NCI-H1417 treated with DMSO at 0.1 percent for 48 hours (cell line): ENCODE data around the gene RHOBTB1.
"Not testable (repeated sequence)": the region's sequence is repeated elsewhere in the genome, so short reads cannot be mapped to it uniquely, and the experiment has no call there.

Experiments used
- DNase-seq: peaks from one replicate; lab custom pipeline; 2025; lab: John Stamatoyannopoulos, UW

The RHOBTB1 gene

DNA sequence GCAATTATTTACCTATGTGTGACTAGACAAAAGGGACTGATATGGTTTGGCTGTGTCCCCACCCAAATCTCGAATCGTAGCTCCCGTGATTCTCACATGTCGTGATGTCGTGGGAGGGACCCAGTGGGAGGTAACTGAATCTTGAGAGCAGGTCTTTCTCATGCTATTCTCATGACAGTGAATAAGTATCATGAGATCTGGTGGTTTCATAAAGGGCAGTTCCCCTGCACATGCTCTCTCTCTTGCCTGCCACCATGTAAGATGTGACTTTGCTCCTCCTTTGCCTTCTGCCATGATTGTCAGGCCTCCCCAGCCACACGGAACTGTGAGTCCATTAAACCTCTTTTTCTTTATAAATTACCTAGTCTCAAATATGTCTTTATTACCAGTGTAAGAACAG is 37.2 kb downstream of the RHOBTB1 start:
- DNase-seq: not testable (repeated sequence)

DNA sequence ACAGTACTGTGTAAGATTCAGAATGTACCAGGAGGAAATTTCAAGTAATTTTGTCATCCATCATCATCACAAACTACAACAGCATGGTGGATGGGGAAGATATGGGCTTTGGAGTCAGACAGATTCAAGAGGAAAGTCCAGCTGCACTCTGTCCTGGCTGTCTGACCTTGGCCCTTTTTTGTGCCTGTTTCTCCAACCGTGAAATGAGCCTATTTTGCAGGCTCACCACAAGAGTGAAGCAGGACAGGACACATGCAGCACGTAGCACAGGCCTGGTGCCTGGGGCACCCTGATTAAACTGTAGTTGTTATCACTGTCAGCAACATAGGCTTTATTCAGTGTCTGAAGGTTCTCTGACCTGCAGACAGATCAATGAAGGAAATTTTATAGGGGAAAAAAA is 37.6 kb downstream of the RHOBTB1 start:
- no peak for DNase-seq

DNA sequence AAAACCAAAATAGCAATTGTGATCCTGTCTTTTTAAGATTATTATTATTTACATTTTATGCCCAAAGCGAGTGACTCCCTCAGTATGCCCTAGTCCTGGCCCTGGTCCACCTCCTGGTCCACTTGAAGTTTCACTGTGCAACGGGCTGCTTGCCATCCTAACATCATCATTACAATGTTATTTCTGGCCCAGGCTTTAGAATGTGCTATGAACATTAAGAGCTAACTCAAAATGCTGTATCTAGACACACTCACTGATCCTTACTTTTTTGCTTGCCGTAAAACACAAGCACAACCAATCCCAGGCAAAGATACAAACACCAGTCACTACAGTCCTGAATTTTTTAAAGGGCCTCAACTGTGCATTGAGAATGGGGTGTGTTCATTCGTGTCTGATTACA is 38.4 kb downstream of the RHOBTB1 start:
- no peak for DNase-seq

DNA sequence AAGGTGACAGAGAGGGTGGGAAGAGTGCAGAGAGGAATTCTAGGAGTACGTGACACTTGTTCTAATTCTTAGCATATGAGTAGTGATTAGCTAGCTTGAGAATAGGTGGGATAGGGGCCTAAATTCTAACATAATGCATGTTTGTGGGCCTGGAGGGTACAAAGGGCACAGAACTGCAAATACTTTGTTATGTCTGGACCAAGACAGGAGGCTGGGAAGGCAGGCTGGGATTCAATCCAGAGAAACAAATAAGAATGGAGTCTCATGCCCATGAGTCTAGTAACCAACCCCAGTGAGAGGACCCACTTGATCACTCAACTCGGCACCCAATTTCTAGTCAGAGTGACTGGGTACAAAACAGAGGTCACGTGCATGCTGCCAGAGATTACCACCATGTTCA is 40.9 kb downstream of the RHOBTB1 start:
- no peak for DNase-seq

DNA sequence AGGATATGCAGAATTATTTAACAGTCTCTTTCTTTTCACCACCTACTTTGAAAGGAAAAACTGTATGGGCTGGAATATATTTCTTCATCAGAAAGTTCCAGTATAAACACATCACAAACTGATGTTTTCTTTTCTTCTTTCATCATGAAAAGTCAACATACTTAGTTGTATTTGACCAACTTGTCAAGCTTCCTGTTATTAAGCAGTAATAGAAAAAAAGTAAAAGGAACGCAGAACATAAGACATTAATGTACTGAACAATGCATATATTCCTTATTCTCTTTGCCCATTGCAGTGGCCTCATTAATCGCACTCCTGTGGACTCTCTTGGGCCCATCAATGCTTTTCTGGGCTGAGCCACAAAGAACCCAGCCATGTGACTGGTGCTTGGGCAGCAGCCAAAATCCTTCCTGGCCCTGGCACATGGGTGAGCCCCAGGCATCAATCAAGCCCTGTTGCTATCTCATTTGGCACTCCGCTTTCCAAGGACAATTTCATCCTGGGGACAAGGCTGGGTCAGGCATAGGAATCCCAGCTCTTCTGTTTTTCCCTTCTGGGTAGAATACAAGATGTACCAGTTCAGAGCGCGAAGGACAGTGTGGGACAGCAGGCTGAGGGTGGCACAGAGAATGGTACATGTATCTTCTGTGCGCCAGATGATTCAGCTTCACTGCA is 42.3 kb downstream of the RHOBTB1 start:
- no peak for DNase-seq

DNA sequence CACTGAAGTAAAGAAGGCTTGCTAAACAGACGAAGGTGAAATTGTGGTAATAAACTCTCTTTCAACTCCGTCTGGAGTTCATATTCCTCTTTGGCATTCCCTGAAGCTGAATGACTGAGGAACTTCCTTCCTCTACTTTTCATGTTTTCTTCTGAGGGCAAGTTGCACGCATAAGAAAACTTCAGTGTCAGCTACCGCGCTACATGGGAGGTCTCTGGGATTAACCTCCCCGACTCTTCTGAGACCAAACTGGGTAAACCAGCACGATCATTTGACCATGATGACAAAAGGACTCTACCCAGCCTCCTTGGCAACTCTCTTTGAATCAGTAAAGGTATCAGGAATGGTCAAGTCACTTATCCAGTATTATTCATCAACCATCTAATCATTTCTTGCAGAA is 44.7 kb downstream of the RHOBTB1 start:
- DNase-seq: no peak

DNA sequence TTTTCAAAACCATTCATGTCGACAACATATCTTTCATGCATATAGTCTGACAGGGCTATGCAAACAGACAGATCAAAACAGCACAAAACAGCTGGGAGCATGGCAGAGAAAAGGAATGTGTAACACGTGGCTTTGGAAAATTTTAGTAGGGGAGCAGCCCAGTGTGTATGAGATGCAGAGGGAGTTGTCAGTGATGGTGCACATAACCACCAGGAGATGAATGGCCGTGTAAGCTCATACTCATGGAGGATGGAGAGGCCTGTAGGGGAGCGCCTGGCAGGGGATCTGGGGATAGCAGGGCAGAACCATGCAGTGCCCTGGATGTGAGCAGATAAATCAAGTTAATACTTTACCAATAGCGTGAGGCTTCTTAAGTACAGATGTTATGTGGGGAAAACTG is 45.7 kb downstream of the RHOBTB1 start:
- no peak for DNase-seq

DNA sequence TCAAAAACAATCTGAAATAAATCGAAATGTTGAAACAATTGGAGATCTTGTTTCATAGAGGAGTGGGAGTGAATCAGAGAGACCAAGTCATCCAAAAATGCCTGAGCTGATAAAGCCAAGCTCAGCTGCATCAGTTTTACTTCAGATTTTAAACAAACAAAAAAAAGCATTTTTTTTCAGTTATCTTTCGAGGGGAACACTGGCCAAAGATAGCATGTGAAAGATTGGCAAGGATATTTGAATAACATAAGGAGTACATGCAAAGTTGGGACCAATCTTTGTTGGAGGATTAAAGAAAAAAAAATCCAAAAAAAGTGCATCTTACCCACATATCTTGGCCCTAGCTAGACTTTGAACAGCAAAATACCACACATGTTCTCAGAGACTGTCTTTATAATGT is 47.2 kb downstream of the RHOBTB1 start:
- DNase-seq: no peak

DNA sequence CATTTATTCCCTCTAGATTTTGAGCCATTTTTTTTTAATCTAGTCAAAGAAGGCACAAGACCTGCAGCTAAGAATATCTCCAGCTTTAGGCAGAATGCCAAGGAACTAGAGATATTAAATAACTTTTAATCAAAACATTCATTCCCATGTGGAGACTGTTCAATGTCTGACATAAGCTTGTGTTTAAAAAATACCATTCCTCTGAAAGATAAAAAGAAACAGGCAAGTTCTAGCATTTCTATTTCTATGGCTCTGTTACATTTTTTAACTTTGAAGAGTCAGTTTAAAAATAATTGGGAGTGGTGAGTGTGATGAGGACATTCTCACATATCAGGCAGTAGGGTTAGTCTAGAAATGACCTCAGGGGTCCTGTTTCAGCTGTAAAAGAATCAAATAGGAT is 48.0 kb downstream of the RHOBTB1 start:
- DNase-seq: no peak

DNA sequence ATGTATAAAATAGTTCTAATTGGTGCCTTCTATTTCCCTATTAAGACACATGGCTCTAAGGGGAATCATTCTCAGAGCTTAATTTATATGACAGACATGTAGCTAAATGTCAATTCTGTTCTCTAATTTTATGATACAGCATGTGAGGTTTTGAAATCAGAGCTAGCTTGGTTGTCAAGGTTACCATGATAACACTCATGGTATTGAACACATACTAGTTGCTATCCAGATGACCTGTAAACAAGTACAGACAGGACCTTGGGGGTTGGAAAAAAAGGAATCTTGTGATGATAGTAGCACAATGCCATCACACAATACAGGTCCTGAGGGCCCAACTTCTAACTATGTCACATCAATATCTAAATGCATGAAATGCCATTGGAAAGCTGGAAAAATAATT is 49.2 kb downstream of the RHOBTB1 start:
- DNase-seq: no peak

DNA sequence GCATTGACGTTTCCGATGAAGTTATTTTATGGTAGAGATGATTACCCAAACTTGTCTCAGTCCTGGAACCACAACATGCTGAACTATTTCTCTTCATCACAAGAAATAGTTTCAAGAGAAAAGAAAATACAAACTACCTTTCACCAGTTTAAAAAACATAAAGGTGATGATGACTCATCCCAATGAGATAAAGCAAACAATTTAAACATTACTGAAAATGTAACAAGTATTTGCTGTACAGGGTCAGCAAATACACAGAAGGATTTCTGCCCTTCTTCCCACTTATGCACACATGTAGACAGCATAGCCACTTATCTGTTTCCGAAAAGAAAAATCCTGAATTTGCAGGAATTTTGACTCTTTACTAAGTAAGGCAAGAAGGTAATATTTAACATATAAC is 50.8 kb downstream of the RHOBTB1 start:
- no peak for DNase-seq

DNA sequence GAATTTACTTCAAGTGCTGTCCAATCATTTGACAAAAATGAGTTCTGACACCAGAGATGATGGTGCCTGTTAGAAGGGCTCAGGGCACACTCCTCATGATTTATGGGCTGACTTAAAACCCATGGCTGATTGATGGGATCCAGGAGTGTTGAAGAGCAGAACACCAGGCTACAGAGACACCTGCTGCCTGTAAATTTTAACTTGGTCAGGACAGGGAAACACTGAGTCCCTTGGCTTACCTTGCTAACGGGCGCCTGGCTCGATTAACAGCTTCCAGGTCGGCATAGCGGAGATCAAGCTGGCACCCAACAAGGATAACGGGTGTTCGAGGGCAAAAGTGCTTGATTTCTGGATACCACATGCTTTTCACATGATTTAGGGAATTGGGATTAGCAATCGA is 51.4 kb downstream of the RHOBTB1 start:
- no peak for DNase-seq

DNA sequence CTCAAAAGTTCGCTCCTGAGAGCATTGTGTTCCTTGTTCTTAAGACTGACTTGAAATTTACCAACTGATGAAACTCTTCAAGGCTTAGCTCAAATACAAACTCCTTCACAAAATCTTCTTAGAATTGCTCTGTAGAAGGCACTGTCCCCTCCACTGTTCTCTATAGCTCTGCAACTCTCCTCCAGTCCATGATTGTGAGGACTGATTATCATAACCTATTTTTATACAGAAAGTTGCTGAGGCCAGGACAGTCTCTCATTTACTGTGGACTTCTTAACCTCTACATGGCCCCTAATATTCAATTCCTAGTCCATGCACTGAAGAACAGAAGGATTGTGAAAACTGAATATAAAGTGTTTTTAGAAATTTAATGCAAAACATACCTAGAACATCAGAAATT is 53.2 kb downstream of the RHOBTB1 start:
- DNase-seq: no peak

DNA sequence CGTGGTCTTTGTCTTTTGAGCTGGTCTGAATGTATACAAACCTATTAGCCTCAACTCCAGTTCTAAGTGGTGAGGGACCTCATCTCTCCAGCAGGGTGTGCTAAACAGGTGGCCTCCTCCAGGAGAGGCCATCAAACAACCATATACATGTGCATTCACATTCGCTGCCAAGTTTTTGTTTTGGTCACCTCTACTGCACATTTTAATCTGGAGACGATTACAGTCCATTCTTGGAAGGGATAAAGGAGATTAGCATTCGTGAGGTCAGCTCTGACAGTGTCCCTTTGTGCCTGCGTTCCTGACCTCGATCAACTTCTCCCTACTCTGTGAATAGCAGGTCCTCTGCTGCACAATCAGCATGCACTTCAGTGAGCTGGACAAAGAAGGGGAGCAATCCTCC is 60.8 kb downstream of the RHOBTB1 start:
- DNase-seq: no peak

DNA sequence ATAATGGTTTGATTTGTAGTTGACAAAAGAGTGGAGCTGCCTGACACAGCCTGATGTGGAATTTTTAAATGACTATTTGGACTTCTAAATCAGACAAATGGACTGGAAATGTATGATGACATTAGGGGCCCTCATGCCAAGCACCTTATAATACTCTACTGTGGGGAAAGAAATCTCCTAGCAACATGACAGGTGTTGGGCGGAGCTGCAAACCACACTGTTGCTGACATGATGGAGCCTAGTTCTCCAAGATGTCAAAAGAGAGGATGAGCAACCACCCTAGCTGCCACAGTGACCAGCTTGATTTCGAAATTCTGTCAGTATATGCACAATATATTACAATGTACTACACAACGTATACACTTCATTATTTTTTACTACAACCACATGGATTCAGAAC is 65.8 kb downstream of the RHOBTB1 start:
- no peak for DNase-seq

DNA sequence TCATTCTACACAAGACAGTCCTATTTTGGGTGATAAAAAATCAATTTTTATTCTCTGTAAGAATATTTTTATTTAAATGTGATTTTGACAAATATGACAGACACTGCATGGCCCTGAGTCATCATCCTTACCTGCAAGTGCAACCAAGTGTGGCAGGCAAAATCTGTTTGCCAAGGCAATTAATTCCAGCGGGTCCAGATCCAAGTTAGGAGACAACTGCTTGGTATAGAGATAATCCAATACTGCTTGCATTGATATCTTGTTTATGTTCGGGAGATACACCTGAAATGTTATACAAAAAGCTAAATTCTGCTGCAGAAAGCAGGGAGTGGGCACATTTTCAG is 66.2 kb downstream of the RHOBTB1 start:
- no peak for DNase-seq

DNA sequence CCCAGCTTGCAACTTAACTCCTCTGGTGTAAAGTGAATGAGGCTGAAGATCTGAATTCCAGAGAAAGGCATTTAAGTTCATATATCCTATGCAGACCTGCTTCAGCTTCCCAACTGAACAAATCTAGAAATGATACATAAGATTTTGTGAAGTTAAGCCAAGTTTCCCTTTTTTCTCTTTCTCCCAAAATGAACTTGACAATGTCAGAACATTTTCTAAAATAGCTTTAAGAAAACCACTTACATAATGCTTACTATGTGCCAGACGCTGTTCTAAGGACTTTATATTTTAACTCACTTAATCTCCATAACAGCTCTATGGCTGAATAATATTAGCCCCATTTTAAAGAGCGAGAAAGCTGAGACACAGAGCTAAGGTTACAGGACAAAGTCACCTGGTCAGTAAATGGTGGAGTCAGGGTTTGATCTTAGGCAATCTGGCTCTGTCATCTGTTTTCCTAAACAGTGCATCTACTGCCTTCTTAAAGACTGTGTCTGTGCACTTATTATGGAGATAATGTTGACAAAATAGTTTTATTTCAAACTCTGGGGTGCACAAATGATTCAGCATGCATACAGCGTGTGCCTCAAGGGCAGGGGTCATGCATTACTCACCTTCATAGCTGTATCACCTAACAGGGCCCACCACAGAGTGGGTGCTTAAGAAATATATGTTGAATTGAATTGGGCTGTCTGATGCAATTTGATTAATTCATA is 66.8 kb downstream of the RHOBTB1 start:
- DNase-seq: no peak

DNA sequence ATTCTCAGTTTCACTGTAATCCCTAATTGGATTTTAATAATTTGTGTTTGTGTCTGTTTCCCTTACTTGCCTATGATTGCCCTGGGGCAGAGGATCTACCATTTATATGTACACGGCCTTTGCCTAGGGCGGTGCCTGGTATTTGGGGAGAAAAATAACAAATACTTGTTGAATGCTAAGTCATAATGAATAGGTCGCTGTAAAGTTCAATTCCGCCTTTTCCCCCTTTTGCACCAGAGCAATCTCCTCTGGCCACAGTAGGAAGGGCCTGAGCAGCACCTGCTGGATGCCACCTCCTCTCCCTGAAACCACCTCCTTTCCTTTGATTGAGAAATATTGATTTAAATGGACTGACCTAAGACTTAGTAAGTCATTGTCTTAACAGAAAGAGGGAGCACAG is 70.2 kb downstream of the RHOBTB1 start:
- DNase-seq: no peak

DNA sequence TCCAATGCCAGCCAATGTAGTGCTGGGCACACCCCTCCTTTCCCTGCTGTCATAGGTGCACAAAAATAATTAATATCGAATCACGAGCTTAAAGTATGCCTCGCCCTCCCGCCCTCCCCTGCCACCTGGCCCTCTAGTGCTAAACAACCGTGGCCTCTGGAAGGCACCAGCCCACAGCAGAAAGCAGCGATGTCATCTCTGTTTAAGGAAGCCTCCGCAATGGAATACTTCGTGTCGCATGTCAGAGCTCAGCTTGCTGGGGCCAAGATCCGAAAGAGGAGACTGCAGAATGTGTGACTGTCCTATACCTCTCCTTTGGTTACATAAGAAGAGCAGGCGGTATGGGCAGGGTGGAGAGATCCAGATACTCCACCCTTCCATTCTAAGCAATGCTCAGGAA is 71.5 kb downstream of the RHOBTB1 start:
- no peak for DNase-seq

DNA sequence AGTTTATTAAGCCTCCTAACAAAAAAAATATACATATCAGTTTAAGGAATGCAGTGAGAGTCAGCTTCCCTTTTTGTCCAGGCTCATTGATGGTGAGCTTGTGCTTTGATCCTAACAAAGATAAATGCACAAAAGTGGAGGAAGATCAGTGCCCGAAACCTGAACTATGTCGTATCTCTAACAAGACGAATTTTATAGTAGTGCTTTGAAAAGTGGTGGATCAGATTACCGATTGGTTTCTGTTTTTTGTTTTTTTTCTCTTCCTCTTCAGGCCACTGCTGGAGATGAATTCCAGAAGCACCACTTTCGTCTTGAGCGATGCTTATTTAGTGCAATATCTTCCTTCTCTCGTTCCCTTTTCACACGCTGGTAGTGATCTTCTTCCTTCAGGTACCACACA is 72.8 kb downstream of the RHOBTB1 start:
- DNase-seq: no peak

DNA sequence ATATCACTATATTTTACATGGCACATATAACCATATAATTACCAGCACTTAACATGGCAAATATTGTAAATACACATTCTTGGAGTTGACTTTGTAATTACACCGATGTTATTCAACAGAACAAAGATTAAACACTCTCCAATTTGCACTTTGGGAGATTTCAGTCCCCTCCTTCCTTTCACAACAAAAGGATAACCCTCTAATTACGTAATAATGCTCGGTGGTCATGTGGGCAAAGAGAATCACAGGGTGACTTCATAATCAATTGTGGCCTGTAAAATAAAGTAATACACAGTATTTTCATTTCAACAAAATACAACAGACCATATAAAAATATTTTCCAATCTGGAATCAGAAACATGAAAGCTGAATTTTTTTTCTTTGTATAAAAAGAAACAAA is 73.2 kb downstream of the RHOBTB1 start:
- peak; percentile 48 for DNase-seq

DNA sequence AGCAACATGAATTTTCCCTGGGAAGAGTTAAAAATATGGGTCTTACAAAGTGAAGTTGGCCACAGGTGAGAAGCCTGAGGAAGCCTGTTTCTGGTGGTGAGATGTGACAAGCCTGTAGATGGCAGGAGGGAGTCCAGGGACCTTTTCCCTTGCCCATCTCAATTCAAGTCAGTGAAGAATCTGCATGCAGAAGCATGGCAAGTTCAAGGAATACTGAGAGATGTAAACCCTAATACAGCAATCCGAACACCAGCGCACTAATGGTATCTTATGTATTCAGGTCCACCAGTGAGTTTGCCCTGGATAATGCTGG is 73.6 kb downstream of the RHOBTB1 start:
- no peak for DNase-seq

DNA sequence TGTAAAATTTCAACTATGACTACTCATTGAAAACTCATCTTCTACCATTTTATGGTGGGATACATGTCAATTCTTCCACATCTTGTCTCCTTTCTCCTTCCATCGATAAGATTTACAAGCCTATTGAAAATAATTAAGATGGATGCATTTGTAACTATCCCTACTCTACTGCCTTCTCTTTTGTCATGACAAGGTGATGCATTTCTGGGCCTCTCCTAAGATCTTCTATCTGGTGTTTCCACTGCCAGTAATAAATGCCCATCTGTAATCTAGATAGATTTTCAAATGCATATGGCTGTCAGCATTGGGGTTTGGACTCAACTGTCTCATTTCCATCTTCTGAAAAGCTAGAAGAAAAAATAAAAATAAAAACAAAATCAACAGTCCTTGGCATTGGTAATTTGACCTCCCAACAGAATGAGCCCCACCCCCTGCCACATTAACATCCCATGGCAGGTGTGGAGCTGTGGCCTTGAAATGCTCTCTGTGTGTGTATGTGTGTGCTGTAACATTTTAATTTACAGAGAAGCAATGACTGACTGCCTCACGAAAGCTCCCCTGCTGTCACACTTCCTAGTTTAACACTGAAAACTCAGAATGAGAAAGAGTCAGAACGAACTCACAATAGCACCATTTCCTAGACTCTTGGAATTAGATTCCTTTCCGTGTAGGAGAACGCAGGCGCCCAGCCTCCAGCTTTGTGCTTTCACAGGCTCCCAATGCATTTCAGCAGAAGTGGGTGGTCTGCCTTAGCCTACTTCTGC is 74.2 kb downstream of the RHOBTB1 start:
- no peak for DNase-seq

DNA sequence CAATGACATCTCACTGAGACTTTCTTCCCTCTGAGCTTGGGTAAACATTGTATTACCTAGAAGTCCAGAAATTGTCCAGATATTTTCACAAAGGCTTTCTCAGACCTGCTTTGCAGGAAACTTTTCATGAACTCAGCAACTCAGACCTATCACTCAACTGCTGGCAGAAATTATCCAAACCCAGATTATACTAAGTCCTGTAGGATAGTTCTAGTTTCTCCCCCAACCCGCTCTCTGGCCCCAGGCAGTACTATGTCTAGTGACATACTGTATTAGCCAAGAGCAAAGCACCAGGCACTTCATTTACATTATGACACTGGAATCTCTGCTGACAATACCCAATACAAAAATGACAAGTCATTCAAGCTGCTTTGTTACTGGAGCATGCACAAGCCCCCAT is 75.0 kb downstream of the RHOBTB1 start:
- DNase-seq: no peak
